LNCAP (cell line): ENCODE measurements around the gene ACTA2.

Experiments used
- TF ChIP-seq, protein P1 (sequence below): fragments of 450-650 bp; IDR thresholded peaks from 2 replicates; pipeline ENCODE4 v1.5.1; 2017; ENCODE audit warnings: mild to moderate bottlenecking

Gene ACTA2

DNA sequence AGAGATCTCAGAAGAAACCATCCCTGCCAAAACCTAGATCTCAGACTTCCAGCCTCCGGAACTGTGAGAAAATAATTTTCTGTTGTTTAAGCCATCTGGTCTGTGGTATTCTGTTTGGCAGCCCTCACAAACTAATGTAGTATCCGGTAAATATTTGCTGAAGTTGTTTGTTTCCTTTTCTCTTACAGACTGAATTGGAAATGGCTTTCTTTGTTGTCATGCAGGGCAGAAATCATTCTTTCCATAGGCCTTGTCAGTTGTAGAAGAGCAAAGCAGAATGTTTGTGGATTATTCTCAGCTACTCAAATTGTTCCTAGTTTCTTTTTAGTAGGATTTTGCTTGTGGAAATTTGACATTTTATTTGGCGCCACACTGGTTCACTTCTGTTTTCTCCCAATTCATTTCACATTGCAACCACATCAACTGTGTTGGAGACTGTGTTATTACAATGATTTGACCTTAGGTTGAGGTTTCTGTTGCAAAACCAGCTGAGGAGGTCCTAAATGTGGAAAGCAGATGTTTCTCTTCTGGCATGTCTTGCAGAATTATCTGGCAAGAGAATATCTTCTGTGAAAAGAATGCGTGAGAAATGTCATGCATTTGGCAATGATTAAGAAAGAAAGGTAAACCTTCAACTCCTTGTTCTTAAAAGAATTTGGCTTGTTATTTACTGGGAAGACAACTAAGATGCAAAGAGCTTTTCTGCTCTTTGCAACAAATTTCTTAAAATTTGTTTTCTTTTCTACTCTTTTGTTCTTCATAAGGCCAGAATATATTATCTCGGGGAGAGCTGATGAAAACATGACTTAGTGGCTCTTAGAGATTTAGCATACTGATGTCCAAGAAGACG is 25.8 kb downstream of the ACTA2 start:
- TF ChIP-seq, protein P1, sequence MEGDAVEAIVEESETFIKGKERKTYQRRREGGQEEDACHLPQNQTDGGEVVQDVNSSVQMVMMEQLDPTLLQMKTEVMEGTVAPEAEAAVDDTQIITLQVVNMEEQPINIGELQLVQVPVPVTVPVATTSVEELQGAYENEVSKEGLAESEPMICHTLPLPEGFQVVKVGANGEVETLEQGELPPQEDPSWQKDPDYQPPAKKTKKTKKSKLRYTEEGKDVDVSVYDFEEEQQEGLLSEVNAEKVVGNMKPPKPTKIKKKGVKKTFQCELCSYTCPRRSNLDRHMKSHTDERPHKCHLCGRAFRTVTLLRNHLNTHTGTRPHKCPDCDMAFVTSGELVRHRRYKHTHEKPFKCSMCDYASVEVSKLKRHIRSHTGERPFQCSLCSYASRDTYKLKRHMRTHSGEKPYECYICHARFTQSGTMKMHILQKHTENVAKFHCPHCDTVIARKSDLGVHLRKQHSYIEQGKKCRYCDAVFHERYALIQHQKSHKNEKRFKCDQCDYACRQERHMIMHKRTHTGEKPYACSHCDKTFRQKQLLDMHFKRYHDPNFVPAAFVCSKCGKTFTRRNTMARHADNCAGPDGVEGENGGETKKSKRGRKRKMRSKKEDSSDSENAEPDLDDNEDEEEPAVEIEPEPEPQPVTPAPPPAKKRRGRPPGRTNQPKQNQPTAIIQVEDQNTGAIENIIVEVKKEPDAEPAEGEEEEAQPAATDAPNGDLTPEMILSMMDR = no peak

DNA sequence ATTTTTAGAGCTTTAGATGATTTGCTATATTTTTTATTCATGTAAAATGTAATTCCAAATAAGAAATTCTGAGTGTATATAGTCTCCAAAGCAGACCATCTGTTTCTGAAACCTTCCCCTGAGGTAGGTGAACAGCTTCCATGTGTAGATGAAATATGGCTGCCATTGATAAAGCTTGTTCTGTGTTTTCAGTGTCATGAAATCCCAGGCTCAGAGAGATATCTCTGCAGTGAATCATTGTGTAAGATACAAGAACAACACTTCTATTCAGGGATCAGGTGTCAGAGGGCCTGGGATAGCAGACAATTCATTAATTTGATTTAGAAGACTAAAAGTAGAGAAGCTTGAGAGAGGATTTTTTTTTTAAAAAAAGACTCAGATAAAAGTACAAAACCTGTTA is 29.1 kb downstream of the ACTA2 start:
- TF ChIP-seq, protein P1 = no peak

DNA sequence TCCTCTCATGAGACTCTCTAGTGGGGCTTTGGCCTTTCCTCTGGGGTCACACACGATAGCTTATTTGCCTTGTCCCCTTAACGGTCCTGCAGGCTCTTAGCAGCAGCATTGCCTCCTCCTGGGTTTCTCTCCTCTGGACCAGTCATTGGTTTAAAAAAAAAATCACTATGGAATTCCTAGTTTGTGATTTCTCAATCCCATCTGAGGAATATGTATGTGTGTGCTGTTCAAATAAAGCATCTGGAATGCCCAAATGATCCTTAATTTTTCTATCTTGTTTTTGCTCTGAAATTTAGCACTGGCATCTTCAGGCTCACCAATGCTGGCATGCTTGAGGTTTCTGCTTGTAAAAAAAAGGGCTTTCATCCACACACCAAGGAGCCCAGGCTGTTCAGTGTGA is 30.5 kb downstream of the ACTA2 start:
- TF ChIP-seq, protein P1 = no peak

DNA sequence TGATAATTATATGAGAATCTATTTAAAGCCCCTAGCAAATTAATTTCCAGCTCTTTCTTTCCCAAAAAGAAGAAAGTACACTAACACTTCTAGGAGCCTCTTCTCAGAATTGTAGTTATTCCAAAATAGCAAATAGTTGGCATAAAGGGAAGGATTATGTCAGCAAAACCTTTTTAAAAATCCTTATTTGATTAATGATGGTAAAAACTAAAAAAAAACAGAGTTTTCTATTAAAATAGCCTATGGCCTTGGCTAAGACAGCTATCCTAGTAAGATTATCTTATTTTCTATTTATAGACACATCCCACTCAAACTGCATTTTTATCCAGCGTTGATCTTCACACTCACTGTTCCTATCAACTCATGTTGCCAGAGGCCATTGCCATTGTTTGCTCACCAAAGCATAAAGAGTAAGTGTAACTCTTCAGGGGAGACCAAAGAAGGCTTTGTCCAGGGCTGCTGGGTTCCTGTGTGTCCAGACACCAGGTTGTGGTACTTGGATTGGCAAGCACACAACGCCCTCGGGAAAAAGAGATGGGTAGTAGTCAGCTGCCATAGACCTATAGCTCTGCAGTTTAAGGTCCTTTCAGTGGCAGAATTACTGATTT is 31.5 kb downstream of the ACTA2 start:
- TF ChIP-seq, protein P1 = no peak

DNA sequence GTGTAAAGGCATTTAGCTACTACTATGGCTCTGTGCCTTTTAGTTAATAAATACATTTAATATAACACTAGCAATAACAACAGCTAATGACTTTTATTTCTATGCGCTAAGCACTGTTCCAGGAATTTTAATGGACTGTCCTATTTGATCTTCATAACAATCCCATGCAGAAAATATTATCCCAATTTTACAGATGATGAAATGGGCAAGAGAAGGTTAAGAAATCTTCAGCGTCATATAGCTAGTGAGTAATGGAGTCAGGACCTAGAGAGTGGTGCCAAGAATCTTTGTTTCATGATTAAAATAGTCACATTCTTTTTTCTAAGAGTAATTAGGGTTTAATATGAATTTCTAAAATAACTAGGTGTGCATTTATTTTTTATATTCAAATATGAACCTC is 32.4 kb downstream of the ACTA2 start:
- TF ChIP-seq, protein P1 = no peak

DNA sequence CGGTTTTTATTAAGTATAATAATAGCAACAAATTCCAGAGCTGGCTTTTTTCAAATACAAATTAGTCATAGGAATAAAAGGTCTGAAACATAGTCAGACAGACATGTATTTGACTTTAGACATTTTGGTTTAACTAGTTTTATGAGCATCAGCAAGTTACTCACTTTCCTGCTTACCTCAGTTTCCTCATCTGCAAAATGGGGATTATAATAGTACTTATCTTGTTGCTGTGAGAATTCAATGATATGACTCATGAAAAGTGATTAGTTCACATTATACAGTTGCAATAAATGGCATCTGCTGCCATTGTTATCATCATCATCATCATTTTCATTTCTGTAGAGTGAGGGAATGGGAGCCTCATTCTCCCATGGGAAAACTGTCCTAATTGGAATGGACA is 33.5 kb downstream of the ACTA2 start:
- TF ChIP-seq, protein P1 = no peak

DNA sequence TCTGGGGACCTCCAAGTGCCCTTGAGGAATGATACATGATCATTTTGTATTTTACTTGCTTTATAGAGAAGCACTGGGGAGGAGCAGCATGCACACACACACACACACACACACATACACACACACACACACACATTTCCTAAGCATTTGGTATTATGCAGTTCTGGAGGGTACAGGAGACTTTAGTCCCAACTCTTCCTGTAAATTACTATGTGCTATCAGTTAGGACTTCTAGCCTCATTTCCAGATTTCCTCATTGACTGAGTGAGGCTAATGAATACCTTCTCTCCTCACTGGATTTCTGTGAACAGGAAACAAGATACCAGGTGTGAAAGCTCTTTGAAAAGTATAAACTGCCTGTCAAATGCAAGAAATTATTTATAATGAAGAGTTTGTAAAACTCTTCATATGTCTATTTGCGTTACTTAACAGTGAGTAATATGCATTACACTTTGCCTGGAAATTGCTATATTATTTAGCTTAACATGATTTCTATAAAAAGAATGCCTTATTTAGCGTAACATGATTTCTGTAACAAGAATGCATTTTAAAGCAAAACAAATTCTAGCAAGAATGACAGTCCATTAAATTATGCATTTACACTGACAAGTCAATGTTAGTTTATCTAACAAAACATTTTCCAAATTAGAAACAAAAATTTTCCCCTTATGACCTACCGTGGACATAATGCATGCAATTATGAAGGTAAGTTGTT is 34.2 kb downstream of the ACTA2 start:
- TF ChIP-seq, protein P1 = no peak
